Activated CD4-positive, CD25-positive, alpha-beta regulatory T cell treated with anti-CD3 and anti-CD28 coated beads, Interleukin-2, amount 50 U/mL, for 24 hours (primary cell): Measurements from ENCODE around the gene MBTD1.
"Not testable (repeated sequence)": the region's sequence is repeated elsewhere in the genome, so short reads cannot be mapped to it uniquely, and the experiment has no call there.

Source experiments
- ATAC-seq, 2 donors: fragments of 150-1000 bp; cut with Tn5 transposase; one replicate each; pipeline ENCODE4 v1.10.0; 2021; ENCODE audit warnings: mild to moderate bottlenecking in 1 of 2, moderate library complexity in 1 of 2

The MBTD1 gene

GRCh38 chr17:51185763-51186332 lies 74.0 kb downstream of the MBTD1 start:
- no peak for ATAC-seq

DNA sequence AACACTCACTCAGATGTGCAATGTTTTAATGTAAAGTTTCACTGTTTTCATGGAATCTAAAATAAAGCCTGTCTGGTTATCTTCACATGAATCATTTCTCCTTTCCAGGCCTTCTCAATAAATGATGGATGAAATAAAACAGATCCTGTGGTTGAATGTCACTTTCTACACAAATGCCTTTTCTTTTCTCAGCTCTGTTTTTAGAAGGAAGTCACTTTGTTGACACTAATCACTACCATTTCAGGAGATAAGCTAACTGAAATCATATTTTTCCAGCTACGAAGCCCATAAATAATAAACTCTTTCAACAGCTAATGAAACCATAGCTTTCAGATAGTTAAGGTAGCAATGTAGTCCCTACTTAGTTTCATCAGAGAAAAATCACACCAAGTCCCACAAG lies 75.7 kb downstream of the MBTD1 start:
- ATAC-seq: no peak

GRCh38 chr17:51180486-51180885 lies 79.4 kb downstream of the MBTD1 start:
- no peak for ATAC-seq

- not testable (repeated sequence) for ATAC-seq
Observed at GRCh38 chr17:51172030-51172429, 87.8 kb downstream of the MBTD1 start.

DNA sequence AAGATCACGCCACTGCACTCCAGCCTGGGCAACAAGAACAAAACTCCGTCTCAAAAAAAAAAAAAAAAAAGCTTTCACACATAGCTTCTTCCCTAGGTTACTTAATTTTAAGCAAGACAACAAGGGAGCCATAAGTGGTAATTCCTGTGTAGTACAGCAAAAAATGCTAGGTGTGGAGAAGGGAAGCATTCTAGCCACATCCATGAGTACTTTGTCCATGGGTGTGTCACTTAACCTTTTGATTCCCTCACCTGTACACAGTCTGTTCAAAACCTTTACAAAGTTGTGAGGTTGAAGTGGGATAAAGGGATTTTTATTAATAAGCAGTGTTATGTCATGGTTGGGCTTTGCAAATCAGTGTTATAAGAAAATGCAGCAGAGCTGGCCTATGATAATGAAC lies 89.1 kb downstream of the MBTD1 start:
- ATAC-seq: no peak

DNA sequence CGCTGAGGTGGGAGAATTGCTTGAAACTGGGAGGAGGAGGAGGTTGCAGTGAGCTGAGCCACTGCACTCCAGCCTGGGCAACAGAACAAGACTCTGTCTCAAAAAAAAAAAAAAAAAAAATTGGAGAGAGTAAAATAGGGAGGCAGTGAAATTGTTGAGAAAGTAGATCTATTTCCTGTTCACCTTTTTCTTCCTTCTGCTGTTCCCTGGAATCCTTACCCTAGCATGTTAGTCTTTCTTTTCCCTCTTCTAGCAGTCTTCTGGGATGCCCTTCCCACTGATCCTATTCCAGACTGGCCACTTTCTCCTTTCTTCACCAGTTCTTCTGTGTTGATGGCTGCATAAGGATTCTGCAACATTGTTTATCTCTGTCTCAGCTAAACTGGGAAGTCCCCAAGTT lies 90.5 kb downstream of the MBTD1 start:
- ATAC-seq: no peak

DNA sequence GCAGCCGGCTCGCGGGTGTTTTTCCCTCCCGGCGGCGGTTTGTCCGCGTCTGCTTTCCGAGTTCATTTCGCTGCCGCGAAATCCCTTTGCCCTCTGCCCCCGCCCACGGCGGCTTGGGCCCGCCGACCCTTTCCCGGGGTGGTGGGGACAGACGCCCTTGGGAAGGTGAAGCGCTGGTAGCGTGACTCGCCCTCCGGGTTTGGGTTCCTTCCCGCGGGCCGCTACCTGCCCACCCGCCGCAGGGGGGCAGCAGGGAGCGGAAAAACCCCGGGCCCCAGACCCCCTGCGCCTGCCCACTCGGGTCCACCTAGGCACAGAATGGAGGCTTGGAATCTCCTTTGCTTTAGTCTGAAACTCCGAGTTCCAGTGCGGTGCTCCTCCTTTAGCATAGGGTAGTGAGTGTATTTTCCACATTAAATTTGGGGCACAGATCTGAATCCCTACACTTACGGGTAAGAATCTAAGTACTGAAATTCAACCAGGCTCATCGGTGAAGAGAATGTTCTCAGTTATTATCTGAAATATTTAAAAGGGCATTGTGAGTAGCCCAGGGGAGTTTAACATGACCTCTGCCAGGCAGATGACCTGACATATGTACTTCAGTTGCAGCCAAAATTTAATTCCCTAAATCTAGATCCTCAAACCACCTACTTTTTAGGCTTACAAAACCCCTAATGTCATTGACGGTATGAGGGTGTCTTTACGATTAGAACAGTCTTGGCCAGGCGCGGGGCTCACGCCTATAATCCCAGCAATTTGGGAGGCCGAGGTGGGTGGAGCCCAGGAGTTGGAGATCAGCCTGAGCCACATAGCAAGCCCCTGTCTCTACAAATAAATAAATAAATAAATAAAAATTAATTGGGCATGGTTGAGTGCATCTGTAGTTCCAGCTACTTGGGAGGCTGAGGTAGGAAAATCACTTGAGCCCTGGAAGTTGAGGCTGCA lies 92.6 kb downstream of the MBTD1 start:
- ATAC-seq: peak; percentile 59 to 61

- peak; percentile 80 for ATAC-seq
Observed at GRCh38 chr17:51166198-51166986, 93.5 kb downstream of the MBTD1 start, which contains the start of gene NME2. Gene NME2 (plus strand): TSS chr17:51166411. CDS start chr17:51166831, 420 bp downstream.

GRCh38 chr17:51165680-51166197 lies 94.1 kb downstream of the MBTD1 start:
- ATAC-seq: peak; percentile 22 to 29

GRCh38 chr17:51164911-51165679 lies 94.8 kb downstream of the MBTD1 start:
- no peak for ATAC-seq

- ATAC-seq: no peak
Observed at GRCh38 chr17:51161541-51161940, 98.3 kb downstream of the MBTD1 start.

GRCh38 chr17:51159604-51160003 lies 100.2 kb downstream of the MBTD1 start:
- ATAC-seq: no peak

DNA sequence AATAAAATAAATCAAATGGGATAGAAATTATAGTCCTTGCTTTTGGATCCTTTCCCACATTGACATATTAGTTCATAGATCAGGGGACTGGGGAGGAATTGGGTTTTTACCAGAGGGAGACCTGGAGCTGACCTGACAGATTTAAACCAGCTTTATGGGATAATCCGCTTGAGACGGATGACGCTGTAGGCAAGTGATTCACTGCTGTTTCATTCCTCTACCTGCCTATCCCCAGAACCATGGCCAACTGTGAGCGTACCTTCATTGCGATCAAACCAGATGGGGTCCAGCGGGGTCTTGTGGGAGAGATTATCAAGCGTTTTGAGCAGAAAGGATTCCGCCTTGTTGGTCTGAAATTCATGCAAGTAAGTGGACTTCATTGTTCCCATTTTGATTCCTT lies 104.4 kb downstream of the MBTD1 start:
- no peak for ATAC-seq

- ATAC-seq: no peak
Observed at GRCh38 chr17:51154176-51154575, 105.7 kb downstream of the MBTD1 start.

DNA sequence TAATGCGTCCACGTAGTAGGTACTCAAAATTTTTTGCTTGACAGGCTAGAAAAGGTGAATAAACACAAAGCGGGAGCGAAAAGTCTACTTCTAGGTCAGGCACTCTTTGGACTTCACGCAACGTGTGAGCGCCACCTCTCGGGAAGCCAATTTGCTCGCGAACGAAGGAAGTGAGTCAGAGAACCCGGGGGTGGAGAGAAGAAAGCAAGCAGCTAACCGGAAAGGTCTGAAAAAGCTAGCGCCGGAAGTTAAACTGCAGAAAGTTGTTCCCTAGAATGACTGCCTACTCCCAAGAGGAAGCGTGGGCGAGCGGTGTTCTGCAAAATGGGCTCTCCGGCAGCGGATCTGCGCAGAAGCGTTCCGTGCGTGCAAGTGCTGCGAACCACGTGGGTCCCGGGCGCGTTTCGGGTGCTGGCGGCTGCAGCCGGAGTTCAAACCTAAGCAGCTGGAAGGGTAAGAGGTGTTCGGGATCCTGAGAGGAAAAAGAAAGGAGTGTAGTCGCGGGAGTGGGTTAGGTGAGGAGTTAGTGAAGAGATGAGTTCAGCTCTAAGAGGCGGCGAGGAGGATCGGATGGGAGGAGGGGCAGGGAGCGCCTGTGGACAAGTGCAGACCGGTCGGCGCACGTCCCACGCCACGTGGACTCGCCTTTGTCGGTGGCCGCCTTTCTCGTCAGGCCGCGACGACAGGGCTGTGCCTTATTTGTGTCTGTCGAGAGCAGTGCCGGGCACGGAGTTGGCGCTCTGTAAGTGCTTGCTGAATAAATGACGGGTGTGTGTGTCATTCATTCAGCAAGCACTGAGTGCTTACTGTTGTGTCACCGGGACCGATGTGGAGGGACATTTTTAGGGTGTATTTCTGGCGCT lies 106.4 kb downstream of the MBTD1 start, which contains the start of gene NME1:
Gene NME1 (plus strand): TSS at position 350 of the 863 bp plus-strand sequence. CDS start 2,096 bp downstream, outside the sequence.
- ATAC-seq: peak; percentile 90 to 91

DNA sequence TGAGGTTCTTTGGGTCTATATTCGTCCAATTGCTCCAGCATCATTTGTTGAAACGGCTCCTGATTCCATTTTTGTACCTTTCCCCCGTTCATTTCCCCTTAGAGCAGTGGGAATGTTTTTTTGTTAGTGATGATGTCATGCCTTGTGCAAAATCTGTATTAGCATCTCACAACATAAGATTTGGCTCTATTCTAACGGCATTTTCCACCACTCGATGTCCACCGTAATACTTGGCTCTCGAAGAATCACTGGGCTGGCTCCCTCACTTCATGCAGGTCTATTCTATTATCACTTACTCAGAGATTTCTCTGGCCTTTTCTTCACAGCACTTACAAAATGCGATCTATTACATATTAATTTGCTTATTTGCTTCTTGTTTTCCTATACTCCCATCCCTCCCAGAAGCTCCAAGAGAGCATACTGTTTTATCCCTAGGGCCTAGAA lies 107.1 kb downstream of the MBTD1 start:
- ATAC-seq: no peak

DNA sequence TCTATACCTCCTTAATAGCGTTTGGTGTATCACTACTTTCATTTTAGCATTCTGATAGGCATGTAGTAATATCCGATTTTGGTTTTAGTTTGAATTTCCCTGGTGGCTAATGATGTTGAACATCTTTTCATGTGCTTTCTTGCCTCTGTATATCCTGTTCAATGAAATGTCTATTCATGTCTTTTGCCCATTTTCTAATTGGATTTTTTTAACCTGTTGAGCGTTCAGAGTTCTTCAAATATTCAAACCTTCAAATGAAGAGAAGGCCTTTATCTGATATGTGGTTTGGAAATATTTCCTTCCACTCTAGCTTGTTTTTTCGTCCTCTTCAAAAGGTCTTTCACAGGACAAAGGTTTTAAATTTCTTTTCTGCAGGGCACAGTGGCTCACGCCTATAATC lies 108.9 kb downstream of the MBTD1 start:
- ATAC-seq: no peak

DNA sequence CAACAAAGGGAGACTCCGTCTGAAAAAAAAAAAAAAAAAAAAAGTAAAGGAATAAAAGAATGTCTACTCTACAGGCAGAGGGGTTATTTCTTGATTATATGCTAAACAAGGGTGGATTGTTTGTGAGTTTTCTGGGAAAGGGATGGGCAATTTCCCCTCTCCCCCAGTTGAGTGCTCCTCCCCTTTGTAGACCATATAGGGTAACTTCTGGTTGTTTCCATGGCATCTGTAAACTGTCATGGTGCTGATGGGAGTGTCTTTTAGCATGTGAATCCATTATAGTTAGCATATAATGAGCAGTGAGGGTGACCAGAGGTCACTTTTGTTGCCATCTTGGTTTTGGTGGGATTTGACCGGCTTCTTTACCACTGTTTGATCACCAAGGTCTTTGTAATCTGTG lies 110.7 kb downstream of the MBTD1 start:
- ATAC-seq: no peak

DNA sequence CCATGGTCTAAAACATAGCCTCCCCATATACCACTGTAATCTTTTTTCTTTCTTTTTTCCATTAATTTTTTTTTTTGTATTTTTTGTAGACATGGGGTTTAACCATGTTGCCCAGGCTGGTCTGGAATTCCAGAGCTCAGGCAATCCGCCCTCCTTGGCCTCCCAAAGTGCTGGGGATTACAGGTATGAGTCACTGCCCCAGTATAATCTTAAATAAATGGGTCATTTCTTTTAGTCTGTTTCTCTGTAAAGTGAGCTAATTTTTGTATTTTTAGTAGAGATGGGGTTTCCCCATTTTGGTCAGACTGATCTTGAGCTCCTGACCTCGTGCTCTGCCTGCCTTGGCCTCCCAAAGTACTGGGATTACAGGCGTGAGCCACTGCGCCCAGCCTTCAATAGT lies 112.2 kb downstream of the MBTD1 start:
- peak; percentile 21 to 40 for ATAC-seq

- ATAC-seq: no peak
Observed at GRCh38 chr17:51144266-51145022, 115.4 kb downstream of the MBTD1 start.
